ENCODE results near the gene PIGV. TPM values are rescaled to one million over a fixed set of nuclear protein-coding genes. Genes with fewer than 3 reads are reported as not detected.

PIGV gene
- polyA plus RNA-seq, 1 donor from 2014 or later, result 4.7 TPM

GRCh38 chr1:26754086-26754874, 33.5 kb upstream of the PIGV start:
- TF ChIP-seq EZH2 (IDR thresholded peaks at IDR 0.05; ENCODE audit: borderline replicate concordance, insufficient read depth, low read length, poor library complexity, severe bottlenecking) (no peak), POLR2AphosphoS5 (IDR thresholded peaks at IDR 0.05) (no peak), REST (IDR thresholded peaks at IDR 0.05; ENCODE audit: borderline replicate concordance) (no peak)
- H3K4me3 ChIP-seq (ENCODE audit: low read length), result no peak overlapping the region
- H3K4me2 ChIP-seq (ENCODE audit: low read length), result no peak overlapping the region
- no peak overlapping the region for H3K27ac ChIP-seq (ENCODE audit: low read length)
- H3K9me3 ChIP-seq (ENCODE audit: low read length), result no peaks in the 10 kb centered on the region
- no peaks in the 10 kb centered on the region for H3F3A ChIP-seq (ENCODE audit: insufficient read depth, low read length, poor library complexity, severe bottlenecking)
- peaks cover 5% of the 10 kb centered on the region for H3K36me3 ChIP-seq (ENCODE audit: insufficient read depth, low read length)
- peaks cover 69% of the 10 kb centered on the region for H3K79me2 ChIP-seq (replicated peaks; ENCODE audit: insufficient read depth, low read length)
- H3K9me2 ChIP-seq (ENCODE audit: insufficient read depth, low read length), result no peaks in the 10 kb centered on the region
- no peak overlapping the region for H3K9ac ChIP-seq (ENCODE audit: low read length)
- H4K20me1 ChIP-seq (ENCODE audit: insufficient read depth), result peaks cover 9% of the 10 kb centered on the region
- H2AFZ ChIP-seq (ENCODE audit: low read depth, low read length), result no peak overlapping the region
- no peaks in the 10 kb centered on the region for H3K27me3 ChIP-seq (ENCODE audit: insufficient read depth, low read depth, low read length)

- Histone ChIP-seq H3F3A (ENCODE audit: insufficient read depth, low read length, poor library complexity, severe bottlenecking) (no peaks in the 10 kb centered on the region), H3K79me2 (replicated peaks; ENCODE audit: insufficient read depth, low read length) (peaks cover 46% of the 10 kb centered on the region), H2AFZ (ENCODE audit: low read depth, low read length) (no peak overlapping the region), H3K36me3 (ENCODE audit: insufficient read depth, low read length) (peaks cover 11% of the 10 kb centered on the region), H3K27ac (ENCODE audit: low read length) (no peak overlapping the region), H3K4me2 (ENCODE audit: low read length) (no peak overlapping the region), H3K4me3 (ENCODE audit: low read length) (no peak overlapping the region), H3K9me2 (ENCODE audit: insufficient read depth, low read length) (no peaks in the 10 kb centered on the region), H3K9ac (ENCODE audit: low read length) (no peak overlapping the region), H3K27me3 (ENCODE audit: insufficient read depth, low read depth, low read length) (no peaks in the 10 kb centered on the region), H4K20me1 (ENCODE audit: insufficient read depth) (peaks cover 5% of the 10 kb centered on the region), H3K9me3 (ENCODE audit: low read length) (no peaks in the 10 kb centered on the region)
- no peak for TF ChIP-seq REST (IDR thresholded peaks at IDR 0.05; ENCODE audit: borderline replicate concordance)
- TF ChIP-seq CTCF (IDR thresholded peaks at IDR 0.05; ENCODE audit: poor library complexity, severe bottlenecking), result no peak
- no peak for TF ChIP-seq EP300 (conservative IDR thresholded peaks at IDR 0.05; ENCODE audit: poor library complexity, severe bottlenecking)
- no peak for TF ChIP-seq TAF1 (IDR thresholded peaks at IDR 0.05; ENCODE audit: low read depth)
These were observed 29.4 kb upstream of the PIGV start for GRCh38 chr1:26758358-26758757.
